ENCODE measurements around the gene LRATD1.
A peak's percentile ranks its signal among the peaks of the same experiment; 100 is the strongest.

Gene LRATD1

GRCh38 chr2:14631406-14632040, 994 bp upstream of the LRATD1 start:
- no peaks in the 10 kb centered on the region for H3K36me3 ChIP-seq (ENCODE audit: control insufficient read depth in 1 of 2, insufficient read depth in 2 of 2, low read length in 2 of 2)
- no peaks in the 10 kb centered on the region for H3K9me3 ChIP-seq (ENCODE audit: control insufficient read depth in 1 of 2, low read length in 2 of 2)
- H3K27me3 ChIP-seq (ENCODE audit: control insufficient read depth in 1 of 2, insufficient read depth in 2 of 2, low read length in 2 of 2) = no peaks in the 10 kb centered on the region
- peak overlapping the region; percentile 72 to 95 for H3K4me3 ChIP-seq (ENCODE audit: low read depth in 1 of 2, low read length in 2 of 2)
- no peak overlapping the region for H3K27ac ChIP-seq (ENCODE audit: low read depth, low read length)
- peak overlapping the region; percentile 62 to 67 for H3K9ac ChIP-seq (ENCODE audit: low read depth in 1 of 2, low read length in 2 of 2)
- H3K4me1 ChIP-seq (ENCODE audit: control insufficient read depth in 1 of 2, insufficient read depth in 2 of 2, low read length in 2 of 2) = peaks cover 19 to 20% of the 10 kb centered on the region in 2 donors

GRCh38 chr2:14633061-14633460, 544 bp downstream of the LRATD1 start:
- Histone ChIP-seq H3K4me1 (ENCODE audit: control insufficient read depth in 1 of 2, insufficient read depth in 2 of 2, low read length in 2 of 2) (peaks cover 13 to 28% of the 10 kb centered on the region in 2 donors), H3K9me3 (ENCODE audit: control insufficient read depth in 1 of 2, low read length in 2 of 2) (no peaks in the 10 kb centered on the region), H3K9ac (ENCODE audit: low read depth in 1 of 2, low read length in 2 of 2) (peak overlapping the region; percentile 87 to 92), H3K4me3 (ENCODE audit: low read depth in 1 of 2, low read length in 2 of 2) (peak overlapping the region; percentile 92 to 95), H3K27ac (ENCODE audit: low read depth, low read length) (peak overlapping the region; percentile 53), H3K27me3 (ENCODE audit: control insufficient read depth in 1 of 2, insufficient read depth in 2 of 2, low read length in 2 of 2) (no peaks in the 10 kb centered on the region), H3K36me3 (ENCODE audit: control insufficient read depth in 1 of 2, insufficient read depth in 2 of 2, low read length in 2 of 2) (no peaks in the 10 kb centered on the region)

GRCh38 chr2:14633461-14634181, 1.1 kb downstream of the LRATD1 start:
- no peaks in the 10 kb centered on the region for H3K27me3 ChIP-seq (ENCODE audit: control insufficient read depth in 1 of 2, insufficient read depth in 2 of 2, low read length in 2 of 2)
- peaks cover 10 to 22% of the 10 kb centered on the region in 2 donors for H3K4me1 ChIP-seq (ENCODE audit: control insufficient read depth in 1 of 2, insufficient read depth in 2 of 2, low read length in 2 of 2)
- peak overlapping the region; percentile 53 for H3K27ac ChIP-seq (ENCODE audit: low read depth, low read length)
- no peaks in the 10 kb centered on the region for H3K9me3 ChIP-seq (ENCODE audit: control insufficient read depth in 1 of 2, low read length in 2 of 2)
- no peaks in the 10 kb centered on the region for H3K36me3 ChIP-seq (ENCODE audit: control insufficient read depth in 1 of 2, insufficient read depth in 2 of 2, low read length in 2 of 2)
- H3K4me3 ChIP-seq (ENCODE audit: low read depth in 1 of 2, low read length in 2 of 2) = peak overlapping the region; percentile 92 to 95
- H3K9ac ChIP-seq (ENCODE audit: low read depth in 1 of 2, low read length in 2 of 2) = peak overlapping the region; percentile 87 to 92

- peaks cover 9 to 19% of the 10 kb centered on the region in 2 donors for H3K4me1 ChIP-seq (ENCODE audit: control insufficient read depth in 1 of 2, insufficient read depth in 2 of 2, low read length in 2 of 2)
- no peaks in the 10 kb centered on the region for H3K27me3 ChIP-seq (ENCODE audit: control insufficient read depth in 1 of 2, insufficient read depth in 2 of 2, low read length in 2 of 2)
- no peaks in the 10 kb centered on the region for H3K36me3 ChIP-seq (ENCODE audit: control insufficient read depth in 1 of 2, insufficient read depth in 2 of 2, low read length in 2 of 2)
- H3K9me3 ChIP-seq (ENCODE audit: control insufficient read depth in 1 of 2, low read length in 2 of 2) = no peaks in the 10 kb centered on the region
- peak overlapping the region; percentile 92 to 95 for H3K4me3 ChIP-seq (ENCODE audit: low read depth in 1 of 2, low read length in 2 of 2)
- peak overlapping the region; percentile 53 for H3K27ac ChIP-seq (ENCODE audit: low read depth, low read length)
- peak overlapping the region; percentile 87 to 92 for H3K9ac ChIP-seq (ENCODE audit: low read depth in 1 of 2, low read length in 2 of 2)
These were observed 1.6 kb downstream of the LRATD1 start for GRCh38 chr2:14634182-14634488.

- Histone ChIP-seq H3K27me3 (ENCODE audit: control insufficient read depth in 1 of 2, insufficient read depth in 2 of 2, low read length in 2 of 2) (no peaks in the 10 kb centered on the region), H3K4me1 (ENCODE audit: control insufficient read depth in 1 of 2, insufficient read depth in 2 of 2, low read length in 2 of 2) (peaks cover 7 to 13% of the 10 kb centered on the region in 2 donors), H3K9me3 (ENCODE audit: control insufficient read depth in 1 of 2, low read length in 2 of 2) (no peaks in the 10 kb centered on the region), H3K27ac (ENCODE audit: low read depth, low read length) (peak overlapping the region; percentile 87), H3K36me3 (ENCODE audit: control insufficient read depth in 1 of 2, insufficient read depth in 2 of 2, low read length in 2 of 2) (no peaks in the 10 kb centered on the region), H3K9ac (ENCODE audit: low read depth in 1 of 2, low read length in 2 of 2) (peak overlapping the region; percentile 87 to 92), H3K4me3 (ENCODE audit: low read depth in 1 of 2, low read length in 2 of 2) (peak overlapping the region; percentile 92 to 95)
These were observed 2.2 kb downstream of the LRATD1 start for GRCh38 chr2:14634489-14635390.

- Histone ChIP-seq H3K27me3 (ENCODE audit: control insufficient read depth in 1 of 2, insufficient read depth in 2 of 2, low read length in 2 of 2) (no peaks in the 10 kb centered on the region), H3K36me3 (ENCODE audit: control insufficient read depth in 1 of 2, insufficient read depth in 2 of 2, low read length in 2 of 2) (no peaks in the 10 kb centered on the region), H3K4me1 (ENCODE audit: control insufficient read depth in 1 of 2, insufficient read depth in 2 of 2, low read length in 2 of 2) (peaks cover 7 to 9% of the 10 kb centered on the region in 2 donors), H3K9me3 (ENCODE audit: control insufficient read depth in 1 of 2, low read length in 2 of 2) (no peaks in the 10 kb centered on the region), H3K4me3 (ENCODE audit: low read depth in 1 of 2, low read length in 2 of 2) (peak overlapping the region; percentile 92 to 95), H3K9ac (ENCODE audit: low read depth in 1 of 2, low read length in 2 of 2) (peak overlapping the region; percentile 87 to 92), H3K27ac (ENCODE audit: low read depth, low read length) (peak overlapping the region; percentile 87)
These were observed 2.9 kb downstream of the LRATD1 start for GRCh38 chr2:14635391-14635871.

- Histone ChIP-seq H3K36me3 (ENCODE audit: control insufficient read depth in 1 of 2, insufficient read depth in 2 of 2, low read length in 2 of 2) (peaks cover 0 to 4% of the 10 kb centered on the region in 2 donors), H3K27me3 (ENCODE audit: control insufficient read depth in 1 of 2, insufficient read depth in 2 of 2, low read length in 2 of 2) (no peaks in the 10 kb centered on the region), H3K9ac (ENCODE audit: low read depth in 1 of 2, low read length in 2 of 2) (no peak overlapping the region), H3K27ac (ENCODE audit: low read depth, low read length) (no peak overlapping the region), H3K4me3 (ENCODE audit: low read depth in 1 of 2, low read length in 2 of 2) (no peak overlapping the region), H3K9me3 (ENCODE audit: control insufficient read depth in 1 of 2, low read length in 2 of 2) (no peaks in the 10 kb centered on the region), H3K4me1 (ENCODE audit: control insufficient read depth in 1 of 2, insufficient read depth in 2 of 2, low read length in 2 of 2) (peaks cover 3 to 9% of the 10 kb centered on the region in 2 donors)
These were observed 6.0 kb downstream of the LRATD1 start for GRCh38 chr2:14638488-14638887.

- no peaks in the 10 kb centered on the region for H3K27me3 ChIP-seq (ENCODE audit: control insufficient read depth in 1 of 2, insufficient read depth in 2 of 2, low read length in 2 of 2)
- H3K4me3 ChIP-seq (ENCODE audit: low read depth in 1 of 2, low read length in 2 of 2) = no peak overlapping the region
- peaks cover 0 to 9% of the 10 kb centered on the region in 2 donors for H3K4me1 ChIP-seq (ENCODE audit: control insufficient read depth in 1 of 2, insufficient read depth in 2 of 2, low read length in 2 of 2)
- no peak overlapping the region for H3K27ac ChIP-seq (ENCODE audit: low read depth, low read length)
- peaks cover 0 to 6% of the 10 kb centered on the region in 2 donors for H3K36me3 ChIP-seq (ENCODE audit: control insufficient read depth in 1 of 2, insufficient read depth in 2 of 2, low read length in 2 of 2)
- no peak overlapping the region for H3K9ac ChIP-seq (ENCODE audit: low read depth in 1 of 2, low read length in 2 of 2)
- no peaks in the 10 kb centered on the region for H3K9me3 ChIP-seq (ENCODE audit: control insufficient read depth in 1 of 2, low read length in 2 of 2)
These were observed 8.6 kb downstream of the LRATD1 start for GRCh38 chr2:14641116-14641515.

GRCh38 chr2:14642499-14642898, 10.0 kb downstream of the LRATD1 start:
- Histone ChIP-seq H3K9me3 (ENCODE audit: control insufficient read depth in 1 of 2, low read length in 2 of 2) (no peaks in the 10 kb centered on the region), H3K4me3 (ENCODE audit: low read depth in 1 of 2, low read length in 2 of 2) (no peak overlapping the region), H3K9ac (ENCODE audit: low read depth in 1 of 2, low read length in 2 of 2) (no peak overlapping the region), H3K4me1 (ENCODE audit: control insufficient read depth in 1 of 2, insufficient read depth in 2 of 2, low read length in 2 of 2) (peaks cover 0 to 4% of the 10 kb centered on the region in 2 donors), H3K27ac (ENCODE audit: low read depth, low read length) (no peak overlapping the region), H3K36me3 (ENCODE audit: control insufficient read depth in 1 of 2, insufficient read depth in 2 of 2, low read length in 2 of 2) (peaks cover 0 to 6% of the 10 kb centered on the region in 2 donors), H3K27me3 (ENCODE audit: control insufficient read depth in 1 of 2, insufficient read depth in 2 of 2, low read length in 2 of 2) (no peaks in the 10 kb centered on the region)

Measured in duodenal mucosa (tissue), 2 donors.